PC-9 (cell line): Measurements from ENCODE around the gene NUTM2E.
"Not testable (repeated sequence)": the region's sequence is repeated elsewhere in the genome, so short reads cannot be mapped to it uniquely, and the experiment has no call there.

Source experiments
- CTCF ChIP-seq: fragments of 200-600 bp; sonication (generic); conservative IDR thresholded peaks from 2 replicates; pipeline ENCODE4 v1.6.1; 2017; ENCODE audit warnings: mixed run types, antibody characterized with exemption, mild to moderate bottlenecking, moderate library complexity
- EZH2 ChIP-seq: fragments of 200-600 bp; sonication (generic); IDR thresholded peaks from 2 replicates; pipeline ENCODE4 v1.8.0; 2017; ENCODE audit warnings: antibody characterized with exemption, low read depth

DNA sequence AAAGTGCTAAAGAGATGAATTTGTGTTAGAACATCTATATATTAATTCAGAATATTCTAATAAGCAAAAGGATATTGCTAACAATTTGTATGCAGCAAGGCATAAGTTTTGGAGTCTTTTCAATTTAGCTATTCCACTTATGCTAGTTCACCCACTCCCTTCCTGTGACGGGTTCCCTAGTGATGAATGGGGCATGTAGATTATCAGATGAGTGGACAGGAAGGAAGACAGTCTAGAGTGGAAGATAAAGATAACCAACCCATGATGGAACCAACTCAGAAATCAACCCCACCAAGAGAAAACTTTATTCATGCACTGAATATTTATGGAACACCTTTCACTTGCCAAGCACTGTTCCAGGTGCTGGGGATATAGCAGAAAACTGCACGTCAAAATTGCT is 46.5 kb upstream of the NUTM2E start:
- not testable (repeated sequence) for TF ChIP-seq CTCF, EZH2
